Measurements from ENCODE around the gene CDKAL1.

DNA sequence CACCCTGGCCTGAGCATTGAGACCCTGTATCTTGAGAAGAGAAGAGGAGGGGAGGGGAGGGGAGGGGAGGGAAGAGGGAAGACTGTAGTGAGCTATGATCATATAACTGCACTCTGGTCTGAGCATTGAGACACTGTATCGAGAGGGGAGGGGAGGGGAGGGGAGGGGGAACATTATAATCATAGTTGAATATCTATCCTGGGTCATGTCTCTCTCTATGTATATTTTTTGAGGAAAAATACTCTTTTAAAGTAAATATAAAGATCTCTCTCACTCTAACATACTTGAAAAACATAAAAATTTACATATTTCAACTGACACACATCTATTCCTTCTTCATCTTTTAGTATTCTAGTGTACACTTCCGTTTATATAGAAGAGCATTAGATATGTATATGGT, 431.0 kb downstream of the CDKAL1 start:
- TF ChIP-seq, protein P1, sequence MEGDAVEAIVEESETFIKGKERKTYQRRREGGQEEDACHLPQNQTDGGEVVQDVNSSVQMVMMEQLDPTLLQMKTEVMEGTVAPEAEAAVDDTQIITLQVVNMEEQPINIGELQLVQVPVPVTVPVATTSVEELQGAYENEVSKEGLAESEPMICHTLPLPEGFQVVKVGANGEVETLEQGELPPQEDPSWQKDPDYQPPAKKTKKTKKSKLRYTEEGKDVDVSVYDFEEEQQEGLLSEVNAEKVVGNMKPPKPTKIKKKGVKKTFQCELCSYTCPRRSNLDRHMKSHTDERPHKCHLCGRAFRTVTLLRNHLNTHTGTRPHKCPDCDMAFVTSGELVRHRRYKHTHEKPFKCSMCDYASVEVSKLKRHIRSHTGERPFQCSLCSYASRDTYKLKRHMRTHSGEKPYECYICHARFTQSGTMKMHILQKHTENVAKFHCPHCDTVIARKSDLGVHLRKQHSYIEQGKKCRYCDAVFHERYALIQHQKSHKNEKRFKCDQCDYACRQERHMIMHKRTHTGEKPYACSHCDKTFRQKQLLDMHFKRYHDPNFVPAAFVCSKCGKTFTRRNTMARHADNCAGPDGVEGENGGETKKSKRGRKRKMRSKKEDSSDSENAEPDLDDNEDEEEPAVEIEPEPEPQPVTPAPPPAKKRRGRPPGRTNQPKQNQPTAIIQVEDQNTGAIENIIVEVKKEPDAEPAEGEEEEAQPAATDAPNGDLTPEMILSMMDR (IDR thresholded peaks at IDR 0.05; ENCODE audit: low read depth, low read length, missing input control) = no peak
- TF ChIP-seq YY1 (IDR thresholded peaks at IDR 0.05) (no peak), HNF4G (IDR thresholded peaks at IDR 0.05) (no peak), RXRA (IDR thresholded peaks at IDR 0.05) (no peak), RAD21 (IDR thresholded peaks at IDR 0.05) (no peak), FOXA1 (IDR thresholded peaks at IDR 0.05) (no peak), FOXA2 (IDR thresholded peaks at IDR 0.05) (no peak)
- TF ChIP-seq, protein P2, sequence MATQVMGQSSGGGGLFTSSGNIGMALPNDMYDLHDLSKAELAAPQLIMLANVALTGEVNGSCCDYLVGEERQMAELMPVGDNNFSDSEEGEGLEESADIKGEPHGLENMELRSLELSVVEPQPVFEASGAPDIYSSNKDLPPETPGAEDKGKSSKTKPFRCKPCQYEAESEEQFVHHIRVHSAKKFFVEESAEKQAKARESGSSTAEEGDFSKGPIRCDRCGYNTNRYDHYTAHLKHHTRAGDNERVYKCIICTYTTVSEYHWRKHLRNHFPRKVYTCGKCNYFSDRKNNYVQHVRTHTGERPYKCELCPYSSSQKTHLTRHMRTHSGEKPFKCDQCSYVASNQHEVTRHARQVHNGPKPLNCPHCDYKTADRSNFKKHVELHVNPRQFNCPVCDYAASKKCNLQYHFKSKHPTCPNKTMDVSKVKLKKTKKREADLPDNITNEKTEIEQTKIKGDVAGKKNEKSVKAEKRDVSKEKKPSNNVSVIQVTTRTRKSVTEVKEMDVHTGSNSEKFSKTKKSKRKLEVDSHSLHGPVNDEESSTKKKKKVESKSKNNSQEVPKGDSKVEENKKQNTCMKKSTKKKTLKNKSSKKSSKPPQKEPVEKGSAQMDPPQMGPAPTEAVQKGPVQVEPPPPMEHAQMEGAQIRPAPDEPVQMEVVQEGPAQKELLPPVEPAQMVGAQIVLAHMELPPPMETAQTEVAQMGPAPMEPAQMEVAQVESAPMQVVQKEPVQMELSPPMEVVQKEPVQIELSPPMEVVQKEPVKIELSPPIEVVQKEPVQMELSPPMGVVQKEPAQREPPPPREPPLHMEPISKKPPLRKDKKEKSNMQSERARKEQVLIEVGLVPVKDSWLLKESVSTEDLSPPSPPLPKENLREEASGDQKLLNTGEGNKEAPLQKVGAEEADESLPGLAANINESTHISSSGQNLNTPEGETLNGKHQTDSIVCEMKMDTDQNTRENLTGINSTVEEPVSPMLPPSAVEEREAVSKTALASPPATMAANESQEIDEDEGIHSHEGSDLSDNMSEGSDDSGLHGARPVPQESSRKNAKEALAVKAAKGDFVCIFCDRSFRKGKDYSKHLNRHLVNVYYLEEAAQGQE (IDR thresholded peaks at IDR 0.05) = no peak

Data from liver (tissue), 3 donors.